Measurements from ENCODE around the gene SEZ6L.

DNA sequence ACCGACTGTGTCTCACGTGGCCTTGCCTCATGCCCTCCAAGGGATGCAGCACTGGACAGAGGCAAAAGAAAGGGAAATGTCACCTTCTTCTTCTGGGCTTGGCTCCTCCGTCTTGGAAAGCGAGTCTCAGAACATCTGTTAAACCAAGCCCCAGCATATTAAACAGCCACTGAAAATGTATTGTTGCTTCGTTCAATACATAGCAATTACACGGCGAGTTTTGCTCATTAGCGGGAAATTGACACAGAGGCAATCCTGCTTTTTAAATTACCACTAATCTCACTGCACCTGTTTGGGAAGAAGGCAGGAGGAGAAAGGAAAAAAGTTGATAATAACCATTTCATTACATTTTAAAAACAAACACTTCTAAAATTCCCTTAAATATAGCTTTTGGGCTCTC is 72.1 kb downstream of the SEZ6L start:
- TF ChIP-seq GATA3 (IDR thresholded peaks at IDR 0.05; ENCODE audit: low read depth, low read length), result no peak
- TF ChIP-seq GATA2 (IDR thresholded peaks at IDR 0.05; ENCODE audit: low read depth, low read length), result no peak

Measured in SH-SY5Y (cell line).